ENCODE measurements around the gene TMEM51. TPM values are rescaled to one million over a fixed set of nuclear protein-coding genes. Genes with fewer than 3 reads are reported as not detected.
"Not testable (repeated sequence)": the region's sequence is repeated elsewhere in the genome, so short reads cannot be mapped to it uniquely, and the experiment has no call there.

Gene TMEM51
- total RNA-seq, 1 donor from 2014 or later: 2.4 TPM

- DNase-seq (ENCODE audit: low spot score); ATAC-seq: not testable (repeated sequence)
Observed at GRCh38 chr1:15175324-15176094, 22.0 kb downstream of the TMEM51 start.

GRCh38 chr1:15176120-15176519 lies 22.6 kb downstream of the TMEM51 start:
- ATAC-seq: no peak
- no peak for DNase-seq (ENCODE audit: low spot score)

GRCh38 chr1:15176898-15177665 lies 23.5 kb downstream of the TMEM51 start:
- DNase-seq (ENCODE audit: low spot score) (no peak), ATAC-seq (no peak)

- no peak for DNase-seq (ENCODE audit: low spot score)
Observed at GRCh38 chr1:15177710-15178166, 24.2 kb downstream of the TMEM51 start.

GRCh38 chr1:15178571-15179484 lies 25.3 kb downstream of the TMEM51 start:
- ATAC-seq (peak; percentile 62), DNase-seq (ENCODE audit: low spot score) (no peak)

More at GRCh38 chr1:15177710-15178166, 24.2 kb downstream of the TMEM51 start:
- no peak for ATAC-seq

GRCh38 chr1:15179485-15179883 lies 25.9 kb downstream of the TMEM51 start:
- no peak for DNase-seq (ENCODE audit: low spot score)
- ATAC-seq: no peak

GRCh38 chr1:15180189-15180588 lies 26.6 kb downstream of the TMEM51 start:
- ATAC-seq (peak; percentile 38), DNase-seq (ENCODE audit: low spot score) (no peak)

GRCh38 chr1:15180945-15181523 lies 27.5 kb downstream of the TMEM51 start:
- ATAC-seq: no peak
- no peak for DNase-seq (ENCODE audit: low spot score)

- DNase-seq (ENCODE audit: low spot score) (no peak), ATAC-seq (no peak)
Observed at GRCh38 chr1:15181564-15181963, 28.0 kb downstream of the TMEM51 start.

- ATAC-seq: no peak
- DNase-seq (ENCODE audit: low spot score): no peak
Observed at GRCh38 chr1:15184436-15185241, 31.1 kb downstream of the TMEM51 start.

- no peak for ATAC-seq
Observed at GRCh38 chr1:15185617-15186016, 32.1 kb downstream of the TMEM51 start.

GRCh38 chr1:15186073-15186845 lies 32.7 kb downstream of the TMEM51 start:
- DNase-seq (ENCODE audit: low spot score) (no peak), ATAC-seq (no peak)

More at GRCh38 chr1:15185617-15186016, 32.1 kb downstream of the TMEM51 start:
- DNase-seq (ENCODE audit: low spot score): no peak

- ATAC-seq: no peak
- DNase-seq (ENCODE audit: low spot score): no peak
Observed at GRCh38 chr1:15186846-15187151, 33.3 kb downstream of the TMEM51 start.

GRCh38 chr1:15187175-15188129 lies 33.9 kb downstream of the TMEM51 start:
- DNase-seq (ENCODE audit: low spot score): no peak
- peak; percentile 11 for ATAC-seq

GRCh38 chr1:15188130-15188524 lies 34.6 kb downstream of the TMEM51 start:
- no peak for ATAC-seq
- DNase-seq (ENCODE audit: low spot score): no peak

- peak; percentile 17 for ATAC-seq
Observed at GRCh38 chr1:15188678-15189077, 35.1 kb downstream of the TMEM51 start.

GRCh38 chr1:15189692-15190370 lies 36.3 kb downstream of the TMEM51 start:
- no peak for DNase-seq (ENCODE audit: low spot score)
- ATAC-seq: no peak

More at GRCh38 chr1:15188678-15189077, 35.1 kb downstream of the TMEM51 start:
- no peak for DNase-seq (ENCODE audit: low spot score)
